Left kidney (tissue), 8 donors: ENCODE measurements around the gene ZNF232. TPM values are rescaled to one million over a fixed set of nuclear protein-coding genes. Genes with fewer than 3 reads are reported as not detected.
"Not testable (repeated sequence)": the region's sequence is repeated elsewhere in the genome, so short reads cannot be mapped to it uniquely, and the experiment has no call there.

Experiments
- DNase-seq: peaks from one replicate; pipeline ENCODE4 v3.0.0-alpha.2; 2013
- long read RNA-seq, 8 donors: transcript quantifications; one replicate each; lab custom pipeline, GENCODE V29; 2026
- polyA plus RNA-seq: library from polyadenylated mRNA; unstranded; fragments of 120-200 nt; gene quantifications from one replicate; pipeline ENCODE4 v1.2.1, GENCODE V29; 2013; ENCODE audit not compliant: insufficient read length

ZNF232 gene
- polyA plus RNA-seq, result 54.4 TPM
- long read RNA-seq, donor 1, partial matches to known transcripts, result 7 of 10 reads
- long read RNA-seq, donor 1, other reads (novel, unspliced or antisense), result 0 of 10 reads
- long read RNA-seq, donor 2, partial matches to known transcripts, result 0 of 2 reads
- long read RNA-seq, donor 2, other reads (novel, unspliced or antisense), result 0 of 2 reads
- long read RNA-seq, donor 3, partial matches to known transcripts, result 0 of 1 reads
- long read RNA-seq, donor 3, other reads (novel, unspliced or antisense), result 0 of 1 reads
- long read RNA-seq, donor 4, result 0 reads
- long read RNA-seq, donor 5, partial matches to known transcripts, result 25 of 27 reads
- long read RNA-seq, donor 5, other reads (novel, unspliced or antisense), result 0 of 27 reads
- long read RNA-seq, donor 6, partial matches to known transcripts, result 11 of 13 reads
- long read RNA-seq, donor 6, other reads (novel, unspliced or antisense), result 0 of 13 reads
- long read RNA-seq, donor 7, partial matches to known transcripts, result 12 of 13 reads
- long read RNA-seq, donor 7, other reads (novel, unspliced or antisense), result 0 of 13 reads
- long read RNA-seq, donor 8, partial matches to known transcripts, result 0 of 1 reads
- long read RNA-seq, donor 8, other reads (novel, unspliced or antisense), result 0 of 1 reads

GRCh38 chr17:5111402-5112204 is at the start of gene ZNF232:
TSS of gene ZNF232 (minus strand) at chr17:5111878. CDS start at chr17:5111822, 56 bp downstream.
- peak; percentile 94 for DNase-seq

GRCh38 chr17:5160702-5161101 is 49.0 kb upstream of the ZNF232 start:
- DNase-seq, result not testable (repeated sequence)

- DNase-seq, result not testable (repeated sequence)
Measured at GRCh38 chr17:5146122-5146521, 34.4 kb upstream of the ZNF232 start.

- DNase-seq, result not testable (repeated sequence)
Measured at GRCh38 chr17:5142877-5143276, 31.2 kb upstream of the ZNF232 start.

GRCh38 chr17:5139458-5139732 is 27.7 kb upstream of the ZNF232 start:
- DNase-seq, result no peak

- DNase-seq, result no peak
Measured at GRCh38 chr17:5138616-5139457, 27.2 kb upstream of the ZNF232 start.

GRCh38 chr17:5138198-5138544 is 26.5 kb upstream of the ZNF232 start:
- not testable (repeated sequence) for DNase-seq

GRCh38 chr17:5137511-5138197 is 26.0 kb upstream of the ZNF232 start:
- not testable (repeated sequence) for DNase-seq

GRCh38 chr17:5136580-5137412 is 25.1 kb upstream of the ZNF232 start:
- not testable (repeated sequence) for DNase-seq

- no peak for DNase-seq
Measured at GRCh38 chr17:5135726-5136579, 24.3 kb upstream of the ZNF232 start.

- DNase-seq, result not testable (repeated sequence)
Measured at GRCh38 chr17:5135131-5135712, 23.5 kb upstream of the ZNF232 start.

- DNase-seq, result not testable (repeated sequence)
Measured at GRCh38 chr17:5134571-5134970, 22.9 kb upstream of the ZNF232 start.

- not testable (repeated sequence) for DNase-seq
Measured at GRCh38 chr17:5133961-5134360, 22.3 kb upstream of the ZNF232 start.

GRCh38 chr17:5133311-5133710 is 21.6 kb upstream of the ZNF232 start:
- DNase-seq, result no peak

GRCh38 chr17:5132503-5133225 is 21.0 kb upstream of the ZNF232 start:
- DNase-seq, result not testable (repeated sequence)

- not testable (repeated sequence) for DNase-seq
Measured at GRCh38 chr17:5131799-5132502, 20.3 kb upstream of the ZNF232 start.

- no peak for DNase-seq
Measured at GRCh38 chr17:5131146-5131715, 19.6 kb upstream of the ZNF232 start.
